ENCODE results near the gene XPO4. TPM values are rescaled to one million over a fixed set of nuclear protein-coding genes. Genes with fewer than 3 reads are reported as not detected.

XPO4 gene
- total RNA-seq, 1 experiment from 2014 or later, result 34.9 TPM

- TF ChIP-seq PREB (CRISPR knock-in tag; IDR thresholded peaks at IDR 0.05; ENCODE audit: borderline replicate concordance), result no peak
- TF ChIP-seq NR3C1 (CRISPR knock-in tag; conservative IDR thresholded peaks at IDR 0.05; ENCODE audit: low read depth), result no peak
- no peak for TF ChIP-seq CDX4 (CRISPR knock-in tag; IDR thresholded peaks at IDR 0.05; ENCODE audit: borderline replicate concordance)
- TF ChIP-seq OVOL2 (CRISPR knock-in tag; IDR thresholded peaks at IDR 0.05; ENCODE audit: borderline replicate concordance), result no peak
- TF ChIP-seq STAT6 (CRISPR knock-in tag; conservative IDR thresholded peaks at IDR 0.05; ENCODE audit: low read depth), result no peak
Measured at GRCh38 chr13:20815464-20815863, 87.1 kb downstream of the XPO4 start (continued).

GRCh38 chr13:20814224-20814910 is 88.2 kb downstream of the XPO4 start:
- CTCF ChIA-PET, result interaction anchor here (0.7 to 3.4 kb wide), 2 partner anchors 14 to 318 kb away, joined by 4 to 20 read pairs; no protein-coding TSS in a partner anchor
- TF ChIP-seq SOX15 (CRISPR knock-in tag; IDR thresholded peaks at IDR 0.05) (no peak), ZNF219 (CRISPR knock-in tag; IDR thresholded peaks at IDR 0.05; ENCODE audit: borderline replicate concordance) (no peak), CREM (CRISPR knock-in tag; IDR thresholded peaks at IDR 0.05) (no peak), FOXP4 (CRISPR knock-in tag; IDR thresholded peaks at IDR 0.05) (no peak), ZNF121 (CRISPR knock-in tag; IDR thresholded peaks at IDR 0.05) (no peak), ZNF263 (CRISPR knock-in tag; IDR thresholded peaks at IDR 0.05; ENCODE audit: low read depth) (no peak), TEAD4 (CRISPR knock-in tag; IDR thresholded peaks at IDR 0.05) (no peak), ATF2 (CRISPR knock-in tag; IDR thresholded peaks at IDR 0.05; ENCODE audit: borderline replicate concordance, low read depth) (no peak), ZNF396 (CRISPR knock-in tag; IDR thresholded peaks at IDR 0.05; ENCODE audit: borderline replicate concordance) (no peak), CDX4 (CRISPR knock-in tag; IDR thresholded peaks at IDR 0.05; ENCODE audit: borderline replicate concordance) (no peak), GABPB1 (CRISPR knock-in tag; IDR thresholded peaks at IDR 0.05) (no peak), NFATC4 (CRISPR knock-in tag; IDR thresholded peaks at IDR 0.05) (no peak), MXD4 (CRISPR knock-in tag; IDR thresholded peaks at IDR 0.05; ENCODE audit: borderline replicate concordance) (no peak), HMGXB4 (CRISPR knock-in tag; IDR thresholded peaks at IDR 0.05) (no peak), KAT7 (CRISPR knock-in tag; IDR thresholded peaks at IDR 0.05; ENCODE audit: borderline replicate concordance) (no peak), ZNF425 (CRISPR knock-in tag; conservative IDR thresholded peaks at IDR 0.05) (no peak)
- peaks cover 4% of the 10 kb centered on the region for H3K36me3 Mint-ChIP-seq
- no peak overlapping the region for H3K27ac Mint-ChIP-seq
- H3K27me3 Mint-ChIP-seq (ENCODE audit: low read depth), result no peaks in the 10 kb centered on the region
- H3K4me3 Mint-ChIP-seq, result no peak overlapping the region
- no peaks in the 10 kb centered on the region for H3K4me1 Mint-ChIP-seq
- no peak for ATAC-seq
- H3K9me3 Mint-ChIP-seq, result no peaks in the 10 kb centered on the region
- DNase-seq (ENCODE audit: low spot score), result no peak
- POLR2A ChIA-PET, result no interaction called here

All from WTC11 (cell line).